Dermis microvascular lymphatic vessel endothelial cell (primary cell): ENCODE measurements around the gene KDM4E. TPM values are rescaled to one million over a fixed set of nuclear protein-coding genes. Genes with fewer than 3 reads are reported as not detected.
"Not testable (repeated sequence)": the region's sequence is repeated elsewhere in the genome, so short reads cannot be mapped to it uniquely, and the experiment has no call there.

ENCODE experiments used
- DNase-seq, 2 donors: peaks; one replicate each; pipeline versions ENCODE4 v3.0.0 to v3.0.0-alpha.2; 2010; ENCODE audit warnings: low read depth in 2 of 2
- total RNA-seq: library from RNA; depleted of rRNA; stranded (reverse); fragments of >200 nt; gene quantifications from 2 replicates; pipeline ENCODE4 v1.2.1, GENCODE V29; 2014

The KDM4E gene
- not detected in 2 replicates for total RNA-seq

GRCh38 chr11:95024958-95025357, at the start of gene KDM4E:
Gene KDM4E (plus strand): TSS chr11:95025258. CDS start chr11:95025558, 300 bp downstream.
- DNase-seq = no peak

- DNase-seq = no peak
Measured at GRCh38 chr11:94975599-94975998, 49.5 kb upstream of the KDM4E start.

- no peak for DNase-seq
Measured at GRCh38 chr11:94987378-94987777, 37.7 kb upstream of the KDM4E start.

- no peak for DNase-seq
Measured at GRCh38 chr11:94988748-94989147, 36.3 kb upstream of the KDM4E start.

GRCh38 chr11:94993400-94993943, 31.6 kb upstream of the KDM4E start:
- no peak for DNase-seq

GRCh38 chr11:94997437-94997836, 27.6 kb upstream of the KDM4E start:
- DNase-seq = no peak

GRCh38 chr11:94998285-94998684, 26.8 kb upstream of the KDM4E start:
- DNase-seq = no peak

GRCh38 chr11:95003716-95004115, 21.3 kb upstream of the KDM4E start:
- DNase-seq = no peak

GRCh38 chr11:95005642-95006041, 19.4 kb upstream of the KDM4E start:
- DNase-seq = no peak

GRCh38 chr11:95011376-95011775, 13.7 kb upstream of the KDM4E start:
- DNase-seq = no peak

- no peak for DNase-seq
Measured at GRCh38 chr11:95014184-95014821, 10.8 kb upstream of the KDM4E start.

- DNase-seq = no peak
Measured at GRCh38 chr11:95016139-95016538, 8.9 kb upstream of the KDM4E start.

- DNase-seq = not testable (repeated sequence)
Measured at GRCh38 chr11:95021468-95021867, 3.6 kb upstream of the KDM4E start.

- DNase-seq = not testable (repeated sequence)
Measured at GRCh38 chr11:95025594-95025993, 536 bp downstream of the KDM4E start.

GRCh38 chr11:95028357-95028756, 3.3 kb downstream of the KDM4E start:
- DNase-seq = no peak

GRCh38 chr11:95033051-95033450, 8.0 kb downstream of the KDM4E start:
- DNase-seq = no peak

- DNase-seq = no peak
Measured at GRCh38 chr11:95035316-95035715, 10.3 kb downstream of the KDM4E start.

- not testable (repeated sequence) for DNase-seq
Measured at GRCh38 chr11:95037356-95038035, 12.4 kb downstream of the KDM4E start.

- DNase-seq = no peak
Measured at GRCh38 chr11:95042239-95042638, 17.2 kb downstream of the KDM4E start.

- DNase-seq = no peak
Measured at GRCh38 chr11:95042906-95043305, 17.8 kb downstream of the KDM4E start.

- peak in 1 of 2 donors; percentile 60 for DNase-seq
Measured at GRCh38 chr11:95044010-95044409, 19.0 kb downstream of the KDM4E start.

- DNase-seq = no peak
Measured at GRCh38 chr11:95045812-95046211, 20.8 kb downstream of the KDM4E start.

GRCh38 chr11:95049122-95049521, 24.1 kb downstream of the KDM4E start, which contains the start of gene KDM4F:
Gene KDM4F (plus strand): TSS chr11:95049422.
- not testable (repeated sequence) for DNase-seq
